Left forelimb (tissue), 1 donor: ENCODE measurements around the gene ANKRD44.

ENCODE experiments used
- DNase-seq: peaks from one replicate; pipeline ENCODE4 v3.0.0-alpha.2; 2018; ENCODE audit warnings: low spot score

Gene ANKRD44

GRCh38 chr2:196985511-196986183, 324.9 kb downstream of the ANKRD44 start:
- no peak for DNase-seq

- DNase-seq = no peak
Observed at GRCh38 chr2:196984903-196985302, 325.7 kb downstream of the ANKRD44 start.

GRCh38 chr2:196983934-196984333, 326.6 kb downstream of the ANKRD44 start:
- no peak for DNase-seq

DNA sequence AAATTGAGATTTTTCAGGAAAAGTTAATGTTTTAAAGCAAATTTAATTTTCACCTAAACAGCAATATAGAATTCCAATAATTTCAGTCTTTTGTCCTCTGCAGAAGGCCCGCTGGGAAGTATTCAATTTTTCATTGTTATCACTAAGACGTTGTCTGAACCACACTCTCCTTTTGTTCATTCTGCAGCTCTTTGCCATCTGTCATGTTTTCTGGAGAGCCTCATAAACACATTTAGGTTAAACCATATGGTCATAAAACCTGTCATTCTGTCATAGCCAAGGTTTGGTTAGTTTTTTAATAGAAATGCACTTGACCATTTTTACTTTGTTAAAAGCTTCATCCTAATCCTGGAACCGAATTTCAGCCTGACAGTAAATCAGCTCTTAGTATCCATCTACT, 330.1 kb downstream of the ANKRD44 start:
- DNase-seq = no peak

GRCh38 chr2:196980001-196980400, 330.6 kb downstream of the ANKRD44 start:
- no peak for DNase-seq

GRCh38 chr2:196977507-196977906, 333.1 kb downstream of the ANKRD44 start:
- no peak for DNase-seq

DNA sequence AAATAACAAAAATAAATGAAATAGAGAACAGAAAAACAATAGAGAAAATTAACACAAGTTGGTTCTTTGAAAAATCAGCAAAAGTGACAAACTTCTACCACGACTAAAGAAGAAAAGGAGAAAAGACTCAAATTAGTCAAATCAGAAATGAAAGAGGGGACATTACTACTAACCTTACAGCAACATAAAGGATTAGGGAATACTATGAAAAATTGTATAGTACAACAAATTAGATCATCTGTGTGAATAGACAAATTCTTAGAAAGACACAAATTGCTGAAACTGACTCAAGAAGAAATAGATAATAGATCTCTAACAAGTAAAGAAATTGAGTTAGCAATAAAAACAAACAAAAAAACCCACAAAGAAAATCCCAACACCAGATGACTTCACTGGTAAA, 335.6 kb downstream of the ANKRD44 start:
- no peak for DNase-seq

DNA sequence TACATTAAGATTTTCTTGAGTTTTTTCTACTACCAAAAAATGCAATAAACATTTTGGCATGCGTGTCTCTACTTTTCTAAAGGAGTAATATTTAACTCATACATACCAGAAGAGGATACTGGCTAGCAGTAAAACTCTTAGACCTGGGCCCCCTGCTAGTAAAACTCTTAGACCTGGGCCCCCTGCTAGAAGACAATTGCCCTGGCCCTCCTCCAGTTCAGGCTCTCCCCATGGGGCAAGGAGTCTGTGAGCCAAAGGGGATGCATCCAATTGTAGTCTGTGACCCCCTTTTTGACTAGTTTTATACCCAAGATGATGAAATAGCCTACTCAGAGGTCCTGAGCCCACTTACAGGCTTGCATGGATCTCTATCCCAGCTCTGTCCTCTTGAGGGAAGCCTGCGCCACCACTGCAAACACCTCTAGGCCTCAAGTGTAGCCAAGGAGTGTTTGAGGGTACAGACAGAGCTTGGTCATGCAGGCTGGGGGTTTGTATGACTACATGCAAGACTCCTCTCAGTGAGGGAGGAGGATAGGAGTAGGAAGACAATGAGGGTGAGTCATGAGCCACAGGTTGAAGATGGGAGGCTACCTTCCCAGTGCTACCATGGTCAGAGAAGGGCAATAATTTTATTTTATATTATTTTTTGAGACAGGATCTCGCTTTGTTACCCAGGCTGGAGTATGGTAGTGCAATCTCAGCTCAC, 338.9 kb downstream of the ANKRD44 start:
- DNase-seq = no peak

- DNase-seq = no peak
Observed at GRCh38 chr2:196970099-196970498, 340.5 kb downstream of the ANKRD44 start.

DNA sequence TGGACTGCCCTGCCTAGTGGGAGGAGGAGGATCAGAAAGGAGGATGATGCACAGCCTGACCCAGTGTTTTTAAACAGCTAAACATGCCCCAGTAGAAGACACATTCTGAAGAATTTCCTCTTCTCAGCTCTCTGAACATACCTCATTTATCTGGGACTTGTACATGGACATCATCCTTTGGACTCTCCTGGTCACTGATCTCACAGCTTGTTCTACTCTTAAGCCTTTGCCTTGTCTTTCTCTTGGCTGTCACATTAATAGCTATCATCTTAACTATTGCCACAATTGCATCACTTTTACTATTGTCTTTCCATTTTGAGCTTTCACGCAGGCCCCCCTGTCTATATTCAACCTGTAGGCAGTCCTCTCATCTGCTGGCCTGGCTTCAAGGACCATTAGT, 342.1 kb downstream of the ANKRD44 start:
- DNase-seq = no peak

- no peak for DNase-seq
Observed at GRCh38 chr2:196967775-196968174, 342.8 kb downstream of the ANKRD44 start.

GRCh38 chr2:196967116-196967515, 343.5 kb downstream of the ANKRD44 start:
- no peak for DNase-seq

GRCh38 chr2:196966061-196966460, 344.5 kb downstream of the ANKRD44 start:
- DNase-seq = no peak

- no peak for DNase-seq
Observed at GRCh38 chr2:196965651-196966050, 344.9 kb downstream of the ANKRD44 start.

GRCh38 chr2:196963961-196964360, 346.6 kb downstream of the ANKRD44 start:
- no peak for DNase-seq

DNA sequence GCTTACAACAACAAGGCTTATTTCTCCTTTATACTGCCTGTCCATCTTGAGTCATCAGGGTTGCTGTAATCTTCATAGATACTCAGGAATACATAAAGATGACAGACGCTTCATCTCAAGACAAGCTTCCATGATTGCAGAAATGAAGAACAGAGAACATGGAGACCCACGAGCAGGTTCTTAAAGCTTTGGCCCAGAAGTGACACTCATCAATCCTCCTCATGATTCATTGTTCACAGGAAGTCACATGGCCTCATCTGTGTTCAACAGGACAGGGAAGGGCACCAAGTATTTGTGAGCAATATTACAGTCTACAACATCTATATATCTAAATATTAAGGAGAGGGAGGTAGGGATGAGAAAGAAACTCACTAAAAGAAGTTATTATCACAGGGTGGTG, 347.5 kb downstream of the ANKRD44 start:
- no peak for DNase-seq

DNA sequence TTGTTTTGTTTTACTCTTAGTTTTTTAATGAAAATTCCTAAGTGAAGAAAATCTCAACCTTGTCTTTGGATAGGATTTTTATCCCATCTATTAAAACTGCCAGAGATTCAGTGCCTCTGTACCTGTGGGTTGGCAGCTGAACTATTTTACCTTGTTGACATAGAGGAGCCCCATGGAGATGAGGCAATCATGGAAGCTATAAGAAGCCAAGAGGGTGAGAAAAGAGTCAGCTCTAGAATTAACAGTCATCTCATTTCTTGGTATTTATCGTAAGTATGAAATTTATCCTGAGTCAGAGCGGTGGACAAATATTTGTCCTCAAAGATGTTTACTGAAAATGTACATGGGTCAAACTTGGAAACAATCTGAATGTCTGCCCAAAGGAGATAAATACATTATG, 348.3 kb downstream of the ANKRD44 start:
- no peak for DNase-seq

DNA sequence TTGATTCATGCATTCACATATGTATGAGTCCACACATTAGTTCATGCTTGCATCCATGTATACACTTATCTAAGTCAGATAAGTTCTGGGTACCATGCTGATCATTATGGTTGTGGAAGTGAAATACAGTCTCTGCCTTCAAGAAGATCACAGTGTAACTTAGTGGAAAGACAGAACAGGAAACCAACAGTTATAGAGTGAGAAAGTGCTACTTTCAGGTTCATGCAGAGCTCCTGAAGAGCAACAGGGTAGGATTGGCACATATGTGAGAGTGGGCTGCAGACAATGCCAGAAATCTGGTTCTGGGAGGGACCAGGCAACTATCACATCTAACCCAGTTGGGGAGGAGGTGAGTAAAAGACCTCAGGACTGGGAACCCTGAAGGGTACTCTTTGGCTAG, 348.7 kb downstream of the ANKRD44 start:
- no peak for DNase-seq

DNA sequence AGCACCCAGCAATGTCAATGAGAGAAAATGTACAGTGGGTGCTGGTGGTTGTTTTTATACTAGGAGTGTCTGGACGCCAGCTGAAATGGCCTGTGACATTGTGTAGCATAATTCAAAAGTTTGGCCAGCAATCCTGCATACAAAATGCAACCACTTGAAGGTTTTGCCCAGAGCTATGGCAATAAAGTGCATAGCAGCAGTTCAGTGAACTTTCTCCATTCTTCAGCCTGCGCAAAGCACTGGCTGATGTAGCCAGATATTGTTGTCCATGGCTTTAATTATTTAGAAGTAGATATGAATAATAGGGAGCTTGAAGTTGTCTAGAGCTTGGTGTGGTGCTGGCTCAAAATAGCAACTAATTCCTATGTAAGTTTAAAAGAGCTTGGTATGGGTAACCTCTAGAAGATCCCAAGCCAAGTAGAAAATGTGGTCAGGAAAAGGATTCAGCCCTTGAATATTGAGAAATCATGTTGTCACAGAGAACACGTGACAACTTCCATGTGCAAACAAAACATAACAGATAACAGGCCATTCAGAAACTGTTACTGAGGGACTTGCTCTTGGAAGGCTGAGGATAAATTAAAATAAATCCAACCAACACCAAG, 350.7 kb downstream of the ANKRD44 start:
- DNase-seq = no peak

DNA sequence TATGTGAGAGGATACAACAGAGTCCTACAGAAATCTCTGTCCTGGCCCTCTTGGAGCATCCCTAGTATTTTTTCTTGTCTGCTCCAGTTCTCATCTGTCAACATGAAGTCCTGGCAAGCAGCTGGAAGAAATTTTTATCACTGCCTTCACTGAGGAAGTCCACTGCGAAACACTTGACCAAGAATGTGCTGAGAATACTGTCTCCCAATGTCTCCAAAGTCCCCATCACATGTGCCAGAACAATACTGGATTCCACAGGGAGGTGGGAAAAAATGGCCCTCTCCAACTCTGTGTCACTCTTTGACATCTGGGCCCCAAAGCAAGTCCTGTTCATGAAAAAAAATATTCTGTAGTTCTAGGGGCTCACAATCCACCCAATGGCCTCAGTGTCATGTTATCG, 351.3 kb downstream of the ANKRD44 start:
- no peak for DNase-seq

GRCh38 chr2:196957881-196958525, 352.6 kb downstream of the ANKRD44 start:
- no peak for DNase-seq

- DNase-seq = no peak
Observed at GRCh38 chr2:196957442-196957841, 353.1 kb downstream of the ANKRD44 start.

DNA sequence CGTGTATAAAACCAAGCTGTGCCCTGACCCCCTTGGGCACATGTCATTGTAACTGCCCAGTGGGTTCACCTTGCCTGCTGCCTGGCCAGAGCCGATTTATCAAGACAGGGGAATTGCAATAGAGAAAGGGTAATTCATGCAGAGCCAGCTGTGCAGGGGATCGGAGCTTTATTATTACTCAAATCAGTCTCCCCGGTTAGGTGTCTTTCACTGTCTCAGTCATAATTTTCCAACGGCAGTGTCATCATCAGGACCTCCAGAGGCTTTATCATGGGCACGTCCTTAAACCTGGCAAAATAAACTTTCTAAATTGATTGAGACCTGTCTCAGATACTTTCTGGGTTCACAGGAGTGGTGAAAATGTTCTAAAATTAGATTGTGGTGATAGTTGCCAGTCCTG, 354.5 kb downstream of the ANKRD44 start:
- DNase-seq = no peak
